Measurements from ENCODE around the gene SDR42E1.
"Not testable (repeated sequence)": the region's sequence is repeated elsewhere in the genome, so short reads cannot be mapped to it uniquely, and the experiment has no call there.

The SDR42E1 gene

DNA sequence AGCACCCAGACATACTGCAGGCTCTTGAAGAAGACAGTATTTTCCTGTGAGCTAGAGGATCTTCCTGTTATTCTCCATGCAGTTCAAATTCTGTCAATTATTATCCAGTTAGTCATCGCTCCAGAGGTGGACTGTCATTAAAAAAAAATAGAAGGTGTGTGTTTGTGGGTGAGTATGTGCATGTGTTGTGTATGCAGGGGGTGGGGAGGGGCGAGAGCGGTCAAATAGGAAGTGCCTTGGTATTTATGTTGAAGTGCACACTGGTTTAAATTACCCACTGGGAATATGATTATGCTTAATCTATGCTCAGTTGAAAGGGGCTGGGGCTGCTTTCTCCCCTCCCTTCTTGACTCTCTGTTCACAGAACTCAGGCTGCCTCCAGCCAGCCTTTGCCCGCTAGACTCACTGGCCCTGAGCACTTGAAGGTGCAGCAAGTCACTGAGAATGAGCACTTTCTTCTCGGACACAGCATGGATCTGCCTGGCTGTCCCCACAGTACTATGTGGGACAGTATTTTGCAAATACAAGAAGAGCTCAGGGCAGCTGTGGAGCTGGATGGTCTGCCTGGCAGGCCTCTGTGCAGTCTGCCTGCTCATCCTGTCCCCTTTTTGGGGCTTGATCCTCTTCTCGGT, 23.8 kb upstream of the SDR42E1 start, which contains the start of gene HSD17B2:
Gene HSD17B2, plus strand, starts transcription at position 273 of the 632 bp plus-strand sequence. Its CDS starts 172 bp downstream, at position 445.
- DNase-seq = no peak

DNA sequence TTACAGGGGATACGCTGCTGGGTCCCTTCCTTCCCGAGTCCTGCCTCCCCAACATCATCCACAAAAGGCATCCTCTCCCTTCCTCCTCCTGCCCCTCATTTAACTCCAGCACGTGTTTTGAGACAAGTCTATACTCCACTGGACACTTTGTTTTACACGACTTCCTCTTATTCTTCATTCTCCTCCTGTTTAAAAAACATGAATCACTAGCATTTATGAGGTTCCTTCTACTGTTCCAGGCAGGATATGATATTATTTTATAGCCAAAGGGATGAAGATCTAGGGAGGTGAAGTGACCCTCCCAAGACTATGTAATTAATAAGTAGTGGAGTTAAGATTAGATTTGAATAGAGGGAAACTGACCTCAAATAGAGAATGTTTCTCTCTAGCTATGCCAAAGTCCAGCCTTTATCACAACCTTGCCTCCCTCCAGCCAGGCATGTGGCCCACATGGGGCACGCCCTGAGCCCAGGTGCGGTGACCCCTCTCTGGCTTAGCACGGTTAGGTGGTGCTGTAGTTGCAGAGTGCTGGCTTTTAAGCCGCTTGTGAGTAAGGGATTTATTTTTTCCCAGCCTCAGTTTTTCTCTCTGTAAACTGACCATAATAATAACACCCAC, 22.5 kb upstream of the SDR42E1 start:
- no peak for DNase-seq

DNA sequence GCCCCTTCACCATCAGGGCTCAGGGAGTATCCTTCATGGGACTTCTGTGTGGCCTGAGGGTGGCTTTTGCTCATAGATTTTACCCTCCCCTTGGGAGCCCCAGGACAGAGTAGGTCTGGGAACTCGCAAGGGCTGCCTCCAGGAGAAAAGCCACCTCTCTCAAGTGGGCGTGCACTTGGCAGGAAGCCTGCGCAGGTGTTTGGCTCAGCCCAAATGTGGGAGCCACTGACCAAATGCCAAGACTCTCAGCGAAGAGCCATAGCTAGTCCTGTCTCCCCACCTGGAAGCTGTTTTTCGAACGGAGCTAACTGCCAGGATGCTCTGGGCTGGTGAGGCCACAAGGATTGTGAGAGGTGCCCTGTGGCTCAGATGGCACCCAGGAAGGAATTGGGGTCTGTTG, 21.7 kb upstream of the SDR42E1 start:
- peak; percentile 32 for DNase-seq

DNA sequence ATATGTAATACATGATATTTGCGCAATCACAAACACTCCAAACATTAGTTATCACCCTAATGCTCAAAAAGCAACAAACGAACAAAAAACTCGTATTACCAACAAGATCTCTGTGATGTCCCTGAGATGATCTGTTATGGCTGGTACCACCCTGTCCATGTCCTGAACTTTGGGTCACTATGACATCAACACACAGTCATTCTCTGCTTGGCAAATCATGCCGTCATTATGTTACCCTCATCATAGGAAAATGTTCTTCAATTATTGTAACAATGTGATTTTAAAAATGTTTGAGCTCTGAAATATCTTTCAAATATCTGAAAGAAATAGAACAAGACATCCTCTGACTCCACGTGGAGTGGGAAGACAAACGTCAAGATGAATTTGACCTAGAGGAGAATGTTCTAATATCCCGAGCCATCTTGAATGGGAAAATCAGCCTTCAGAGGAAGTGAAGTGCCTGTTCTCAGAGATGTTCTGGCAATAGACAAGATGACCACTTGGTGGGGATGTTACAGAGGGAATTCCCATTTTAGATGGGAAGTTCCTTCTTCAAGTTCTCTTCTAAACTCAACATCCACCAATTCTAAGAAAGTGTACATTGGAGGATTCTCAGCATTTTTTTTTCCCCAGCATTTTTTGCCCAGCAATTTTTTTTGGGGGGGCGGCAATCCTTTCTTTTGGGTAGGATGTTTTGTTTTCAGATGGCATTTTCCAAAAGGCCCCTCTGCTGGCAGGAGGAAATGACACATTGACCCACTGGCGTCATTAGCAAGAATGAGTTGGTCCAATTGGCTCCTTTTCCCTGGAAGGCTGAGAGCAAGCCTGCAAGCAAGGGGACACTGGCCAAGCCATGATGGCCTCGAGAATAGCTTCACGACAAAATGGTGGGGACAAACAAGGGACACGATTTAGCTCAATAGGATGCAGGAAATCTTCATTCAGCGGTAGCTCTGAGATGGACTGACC, 20.1 kb upstream of the SDR42E1 start:
- no peak for DNase-seq

DNA sequence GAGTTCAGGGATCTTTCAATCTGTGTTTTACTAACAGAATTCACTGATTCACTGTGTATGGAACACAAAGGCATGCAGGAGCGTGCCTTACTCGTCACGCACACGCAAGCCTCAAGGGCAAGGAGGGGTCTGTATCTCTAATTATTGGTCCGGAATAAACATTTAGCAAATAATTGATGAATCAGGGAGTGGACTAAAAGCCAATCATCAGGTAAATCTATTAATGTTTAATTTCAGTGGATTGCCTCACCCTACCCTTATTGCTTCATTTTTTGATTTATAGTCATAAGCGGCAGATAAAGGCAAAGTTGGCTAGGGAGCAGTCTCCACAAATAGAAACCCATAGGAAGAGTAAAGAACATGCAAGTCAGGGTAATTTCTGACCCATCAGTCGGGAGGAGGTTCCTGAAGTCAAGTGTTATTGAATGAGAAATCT, 16.4 kb upstream of the SDR42E1 start:
- no peak for DNase-seq

DNA sequence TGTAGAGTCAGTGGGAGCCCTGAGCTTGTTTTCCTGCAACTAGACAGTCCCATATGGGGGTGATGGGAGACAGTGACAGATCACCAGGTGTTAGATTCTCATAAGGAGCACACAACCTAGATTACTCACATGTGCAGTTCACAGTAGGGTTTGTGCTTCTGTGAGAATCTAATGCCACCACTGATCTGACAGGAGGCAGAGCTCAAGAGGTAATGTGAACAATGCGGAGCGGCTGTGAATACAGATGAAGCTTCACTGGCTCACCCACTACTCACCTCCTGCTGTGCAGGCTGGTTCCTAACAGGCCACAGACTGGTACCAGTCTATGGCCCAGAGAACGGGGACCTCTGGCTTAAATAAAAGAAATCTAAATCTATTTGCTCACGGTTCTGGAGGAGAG, 13.6 kb upstream of the SDR42E1 start:
- no peak for DNase-seq

DNA sequence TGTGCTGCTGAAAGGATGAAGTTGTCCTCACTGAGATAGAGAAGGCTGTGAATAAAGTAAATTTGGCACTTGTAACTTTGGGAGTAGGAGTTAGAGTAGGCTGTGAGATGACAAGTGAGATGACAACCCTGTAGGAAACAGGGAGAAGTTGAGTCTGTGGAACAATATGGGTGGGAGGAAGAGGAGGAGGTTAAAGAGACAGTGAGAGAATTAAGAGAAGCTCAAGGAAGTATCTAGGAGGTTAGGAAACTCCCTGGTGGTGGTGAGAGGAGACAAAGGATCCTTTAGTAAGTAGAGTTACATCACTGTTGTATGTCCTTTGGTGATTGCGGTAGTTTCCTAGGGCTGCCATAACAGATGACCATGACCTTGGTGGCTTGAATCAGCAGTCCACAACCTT, 13.0 kb upstream of the SDR42E1 start:
- no peak for DNase-seq

DNA sequence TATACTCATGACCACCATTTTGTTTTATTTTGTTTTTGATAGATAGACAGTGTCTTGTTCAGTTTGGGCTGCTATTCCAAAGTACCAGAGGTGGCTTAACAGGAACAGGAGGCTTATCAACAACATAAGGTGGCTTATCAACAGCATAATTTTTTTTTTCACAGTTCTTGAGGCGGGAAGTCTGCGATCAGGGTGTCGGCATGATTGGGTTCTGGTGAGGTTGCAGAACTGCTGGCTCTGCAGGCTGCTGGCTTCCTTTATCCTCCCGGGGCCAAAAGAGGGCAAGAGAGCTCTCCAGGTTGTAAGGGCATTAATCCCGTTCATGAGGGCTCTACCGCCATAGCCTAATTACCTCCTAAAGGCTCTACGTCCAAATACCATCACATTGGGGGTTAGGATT, 11.9 kb upstream of the SDR42E1 start:
- no peak for DNase-seq

DNA sequence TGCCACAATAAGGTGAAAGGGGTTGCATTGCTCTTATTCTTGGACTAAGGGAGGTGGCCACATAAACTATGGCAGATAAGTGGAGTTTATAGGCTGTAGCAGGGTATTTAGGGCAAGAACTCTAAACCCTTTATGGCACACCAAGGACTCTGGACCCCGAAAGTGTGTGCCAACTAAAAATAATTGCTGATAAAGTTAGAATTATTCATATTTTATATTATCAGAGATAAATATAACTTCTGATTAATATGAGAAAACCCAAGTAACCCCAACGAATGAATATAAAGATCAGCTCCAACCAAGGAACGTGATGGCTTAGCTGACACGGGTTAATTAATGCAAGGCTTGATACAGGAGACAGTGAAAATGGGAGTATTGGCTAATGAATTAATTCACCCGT, 8.8 kb upstream of the SDR42E1 start:
- DNase-seq = no peak

DNA sequence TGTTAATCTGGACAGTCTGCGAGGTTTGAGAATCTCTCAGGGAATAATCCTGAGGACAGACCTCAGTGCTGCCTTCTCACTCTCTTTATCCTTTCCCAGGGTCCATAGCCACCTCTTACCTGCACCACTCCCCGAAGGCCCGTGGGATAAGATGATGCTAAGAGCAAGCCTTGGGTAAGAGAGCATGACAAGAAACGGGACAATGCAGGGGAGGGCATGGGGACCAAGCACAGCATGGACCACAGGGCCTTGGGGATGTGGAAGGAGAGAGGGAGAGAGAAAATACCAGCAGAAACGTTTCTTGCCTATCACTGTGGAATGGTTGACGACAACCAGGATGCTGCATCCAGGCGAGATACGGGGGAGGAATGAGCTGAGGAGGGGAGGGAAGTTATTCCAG, 8.3 kb upstream of the SDR42E1 start:
- DNase-seq = no peak

DNA sequence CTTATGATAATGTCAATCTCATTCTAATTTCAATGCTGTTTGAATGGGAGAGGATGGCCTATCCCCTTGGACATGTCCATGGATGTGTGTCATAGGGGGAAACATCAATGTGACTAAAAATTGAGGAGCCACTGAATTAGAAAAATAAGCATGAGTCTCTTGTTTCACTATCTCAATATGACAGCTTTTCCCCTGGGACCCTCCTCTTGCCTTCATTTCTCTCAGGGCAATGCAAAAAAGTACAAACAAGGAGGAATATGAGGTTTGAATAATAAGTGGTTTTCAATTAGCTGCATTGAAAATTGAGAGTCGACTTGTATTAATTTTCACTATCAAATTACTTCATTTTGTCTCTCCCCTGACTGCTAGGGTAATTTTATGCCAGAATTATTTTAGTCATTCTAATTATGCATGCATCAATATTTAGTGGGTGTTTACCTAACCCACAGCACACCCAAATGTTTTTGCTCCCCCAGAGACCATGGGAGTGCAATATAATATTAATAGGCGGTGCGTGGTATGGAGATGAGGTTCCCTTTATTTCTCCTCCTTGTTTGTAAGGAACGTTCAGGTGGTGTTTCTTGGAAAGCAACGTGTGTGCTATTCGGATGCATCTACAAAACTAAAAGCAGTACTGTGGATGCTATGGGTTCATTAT, 6.8 kb upstream of the SDR42E1 start:
- DNase-seq = no peak

DNA sequence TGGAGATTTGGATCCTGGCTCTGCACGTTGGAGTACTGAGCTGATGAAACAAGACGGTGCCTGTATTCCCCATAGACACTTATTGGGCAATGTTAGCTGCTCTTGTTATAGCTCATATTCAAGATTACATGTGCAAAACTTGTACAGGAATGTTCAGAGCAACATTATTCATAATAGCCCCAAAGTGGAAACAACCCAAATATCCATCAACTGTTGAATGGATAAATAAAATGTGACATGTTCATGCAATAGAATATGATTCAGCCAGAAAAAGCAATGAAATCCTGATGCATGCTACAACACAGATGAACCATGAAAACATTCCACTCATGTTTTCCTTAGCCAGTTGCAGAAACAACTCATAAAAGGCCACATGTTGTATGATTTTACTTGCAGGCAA, 5.7 kb upstream of the SDR42E1 start:
- no peak for DNase-seq

DNA sequence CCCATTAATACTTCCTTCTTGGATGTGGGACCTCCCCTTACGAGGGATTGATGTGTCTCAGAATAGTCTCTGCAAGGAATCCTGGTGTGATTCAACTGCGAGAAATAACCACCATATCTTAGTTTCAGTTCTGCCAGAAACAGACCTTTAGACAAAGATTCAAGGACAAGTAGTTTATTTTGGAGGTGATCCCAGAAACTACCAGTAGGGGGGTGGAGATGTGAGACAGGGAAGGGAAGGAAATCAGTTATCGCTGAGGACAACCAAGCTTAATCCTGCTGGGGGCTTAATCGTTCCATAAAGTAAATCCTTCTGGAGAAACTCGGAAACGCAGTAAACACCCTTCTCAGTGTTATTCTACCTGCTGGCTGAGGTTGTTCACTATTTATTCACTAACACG, 5.0 kb upstream of the SDR42E1 start:
- DNase-seq = no peak

DNA sequence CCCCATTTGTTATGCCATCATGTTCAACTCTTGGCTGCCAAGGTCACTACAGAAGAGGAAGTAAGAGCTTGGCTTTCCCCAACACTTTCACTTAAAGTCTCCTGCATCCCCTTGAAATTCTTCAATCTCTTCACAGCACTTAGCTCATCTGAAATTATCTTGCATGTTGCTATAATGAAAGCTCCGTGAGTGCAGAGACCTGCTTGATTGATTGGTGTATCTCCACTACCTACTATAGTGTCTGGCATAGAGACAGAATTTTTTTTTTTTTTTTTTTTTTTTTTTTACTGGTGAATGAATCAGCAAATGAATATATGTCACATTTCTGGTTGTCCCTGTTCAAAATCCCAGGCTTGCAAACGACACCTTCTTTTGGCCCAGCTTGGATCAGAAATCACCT, 1.9 kb upstream of the SDR42E1 start:
- no peak for DNase-seq

DNA sequence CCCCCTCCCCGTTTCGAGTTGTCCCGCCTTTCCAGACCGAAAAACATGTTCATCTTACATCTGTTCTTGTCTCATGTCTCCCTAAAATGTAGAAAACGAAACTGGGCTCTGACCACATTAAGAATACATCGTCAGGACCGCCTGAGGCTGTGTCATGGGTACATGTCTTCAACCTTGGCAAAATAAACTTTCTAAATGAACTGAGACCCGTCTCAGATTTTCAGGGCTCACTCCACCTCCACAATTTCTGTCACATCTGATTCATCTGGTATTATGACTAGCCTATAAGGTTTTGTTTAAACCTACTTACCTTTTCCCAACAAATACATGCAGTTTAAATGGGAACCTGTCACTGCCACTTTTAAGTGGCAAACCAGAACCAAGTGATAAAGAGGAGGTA, 621 bp downstream of the SDR42E1 start:
- DNase-seq = no peak

DNA sequence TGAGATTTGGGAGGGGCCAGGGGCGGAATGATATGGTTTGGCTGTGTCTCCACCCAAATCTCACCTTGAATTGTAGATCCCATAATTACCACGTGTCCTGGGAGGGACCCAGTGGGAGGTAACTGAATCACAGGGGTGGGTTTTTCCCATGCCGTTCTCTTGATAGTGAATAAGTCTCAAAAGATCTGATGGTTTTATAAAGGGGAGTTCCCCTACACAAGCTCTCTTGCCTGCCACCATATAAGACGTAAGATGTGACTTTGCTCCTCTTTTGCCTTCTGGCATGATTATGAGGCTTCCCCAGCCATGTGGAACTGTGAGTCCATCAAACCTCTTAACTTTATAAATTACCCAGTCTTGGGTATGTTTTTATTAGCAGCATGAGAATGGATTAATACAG, 1.5 kb downstream of the SDR42E1 start:
- DNase-seq = not testable (repeated sequence)

DNA sequence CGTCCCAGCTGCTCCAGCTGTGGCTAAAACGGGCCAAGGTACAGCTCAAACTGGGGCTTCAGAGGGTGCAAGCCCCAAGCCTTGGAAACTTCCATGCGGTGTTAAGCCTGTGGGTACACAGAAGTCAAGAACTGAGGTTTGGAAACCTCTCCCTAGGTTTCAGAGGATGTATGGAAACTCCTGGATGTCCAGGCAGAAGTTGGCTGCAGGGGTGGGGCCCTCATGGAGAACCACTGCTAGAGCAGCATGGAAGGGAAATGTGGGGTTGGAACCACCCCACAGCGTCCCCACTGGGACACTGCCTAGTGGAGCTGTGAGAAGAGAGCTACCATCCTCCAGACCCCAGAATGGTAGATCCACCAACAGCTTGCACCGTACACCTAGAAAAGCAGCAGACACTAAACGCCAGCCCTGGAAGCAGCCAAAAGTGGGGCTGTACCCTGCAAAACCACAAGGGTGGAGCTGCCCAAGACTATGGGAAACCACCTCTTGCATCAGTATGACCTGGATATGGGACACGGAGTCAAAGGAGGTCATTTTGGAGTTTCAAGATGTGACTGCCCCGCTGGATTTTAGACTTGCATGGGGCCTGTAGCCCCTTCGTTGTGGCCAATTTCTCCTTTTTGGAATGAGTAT, 2.2 kb downstream of the SDR42E1 start:
- DNase-seq = no peak

DNA sequence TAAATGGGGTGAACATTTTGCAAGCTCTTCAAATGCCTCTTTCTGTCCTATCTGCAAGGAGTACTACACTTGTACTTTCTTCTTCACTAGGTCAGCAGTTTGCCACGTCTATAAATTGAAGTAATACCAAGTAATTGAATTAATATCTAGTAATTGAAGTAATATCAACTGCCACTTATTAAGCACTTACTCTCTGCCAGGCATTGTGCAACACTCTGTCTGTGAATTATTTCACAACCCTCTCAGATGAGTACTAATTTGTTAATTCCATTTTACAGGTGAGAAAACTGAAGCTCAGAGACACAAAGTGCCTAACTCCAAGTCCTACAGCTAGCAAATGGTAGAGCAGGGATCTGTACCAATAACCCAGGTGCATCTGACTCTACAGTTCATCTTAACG, 4.1 kb downstream of the SDR42E1 start:
- no peak for DNase-seq

DNA sequence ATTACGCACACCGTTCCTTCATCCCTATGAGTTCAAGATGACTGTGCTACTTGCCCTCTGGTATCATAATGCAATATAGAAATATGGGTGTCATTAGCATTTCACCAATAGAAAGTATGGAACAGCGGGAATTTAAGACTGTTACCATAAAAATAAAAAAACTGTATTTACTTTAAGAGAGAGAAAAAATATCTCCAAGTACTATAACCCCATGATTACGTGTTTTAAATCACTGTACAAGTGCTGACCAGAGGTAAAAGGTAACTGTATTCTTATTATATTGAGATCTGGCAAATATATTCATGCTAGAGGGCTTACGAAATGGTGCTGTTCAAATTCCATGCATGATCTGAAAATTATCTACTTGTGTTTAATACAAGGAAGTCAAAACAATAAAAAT, 5.2 kb downstream of the SDR42E1 start:
- no peak for DNase-seq

DNA sequence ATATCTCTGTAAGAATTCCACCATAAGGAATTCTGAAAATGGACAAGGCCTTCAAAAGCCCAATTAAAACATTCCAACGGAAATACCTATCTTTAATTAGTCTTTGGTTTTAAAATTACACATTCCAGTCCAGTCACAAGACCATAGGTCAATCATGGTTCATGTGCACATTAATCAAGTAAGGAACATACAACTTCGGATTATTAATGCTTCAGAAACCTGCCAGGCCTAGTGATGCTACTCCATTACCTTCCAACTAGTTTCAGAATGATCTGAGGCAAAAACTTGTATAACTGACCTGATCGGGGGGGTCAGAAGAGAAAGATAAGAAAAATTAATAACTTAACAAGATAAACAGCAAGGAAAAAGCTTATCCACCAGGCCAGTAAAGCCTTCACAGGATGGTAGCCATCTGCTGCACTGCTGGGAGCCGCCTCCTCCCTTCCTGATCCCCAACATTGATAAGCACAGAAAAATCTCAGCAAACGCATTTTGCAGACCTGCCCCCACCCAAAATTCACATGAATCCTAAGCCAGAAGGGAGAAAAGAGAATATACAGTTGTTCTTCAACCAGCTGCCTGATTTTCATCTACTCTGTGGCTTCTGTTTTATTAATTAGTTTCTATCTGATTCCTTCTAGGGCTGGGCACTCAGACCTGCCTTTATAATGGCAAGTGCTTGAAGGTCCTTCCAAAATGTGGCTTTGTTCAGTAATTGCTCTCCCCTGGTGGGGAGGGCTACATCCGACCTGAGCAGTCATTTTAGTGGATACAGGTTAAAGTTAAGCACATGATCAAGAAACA, 6.0 kb downstream of the SDR42E1 start:
- DNase-seq = no peak

DNA sequence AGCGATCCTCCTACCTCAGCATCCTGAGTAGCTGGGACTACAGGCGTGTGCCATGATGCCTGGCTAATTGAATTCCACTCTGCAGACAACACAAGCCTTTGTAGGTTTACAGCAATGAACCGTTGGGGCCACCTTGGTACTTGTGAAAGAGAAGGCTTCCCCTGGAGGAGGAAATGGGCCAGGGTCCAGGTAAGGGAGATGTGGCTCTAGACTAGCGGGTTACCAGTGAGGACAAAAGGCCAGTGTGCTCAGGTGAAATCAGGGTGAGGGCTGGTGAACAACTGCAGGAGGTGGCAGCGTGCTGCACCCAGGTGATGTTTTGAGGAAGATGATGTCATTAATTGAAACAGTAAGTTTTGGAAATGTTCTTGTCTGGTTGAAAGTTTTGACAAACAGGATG, 6.7 kb downstream of the SDR42E1 start:
- DNase-seq = no peak

DNA sequence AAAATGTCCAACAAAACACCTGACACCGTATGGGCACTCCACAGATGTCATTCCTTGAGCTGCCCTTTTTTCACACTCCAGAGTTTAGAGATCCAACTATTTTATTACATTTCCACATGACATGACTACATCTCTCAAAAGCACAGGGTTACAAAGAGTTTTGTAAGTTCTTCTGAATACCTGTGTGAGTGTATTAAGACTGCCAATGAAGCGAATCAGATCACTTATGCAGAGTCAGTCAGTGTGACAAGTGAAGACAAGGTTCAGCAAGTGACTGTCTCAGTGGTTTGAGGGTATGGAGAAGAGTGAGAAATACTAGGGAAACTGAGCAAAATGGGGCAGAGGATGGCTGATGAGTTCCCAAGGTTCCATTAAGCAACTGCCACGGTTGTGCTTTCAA, 8.4 kb downstream of the SDR42E1 start:
- DNase-seq = no peak

All from NCI-H2029 (cell line).